NB4 (cell line): Measurements from ENCODE around the gene KCNAB2.

Experiments
- MYC ChIP-seq: IDR thresholded peaks from 2 replicates; pipeline ENCODE4 v1.6.1; 2011; ENCODE audit warnings: low read depth, low read length
- POLR2A ChIP-seq: IDR thresholded peaks from 2 replicates; pipeline ENCODE4 v1.6.1; 2011; ENCODE audit warnings: mild to moderate bottlenecking; ENCODE audit not compliant: insufficient read length; ENCODE audit errors: extremely low read depth
- TF ChIP-seq, protein P1 (sequence below): IDR thresholded peaks from one replicate; pipeline ENCODE4 v1.5.1; 2012; ENCODE audit warnings: low read depth, low read length
- TF ChIP-seq, protein P2 (sequence below): IDR thresholded peaks from 2 replicates; pipeline ENCODE4 v1.6.1; 2011; ENCODE audit warnings: low read depth, low read length

DNA sequence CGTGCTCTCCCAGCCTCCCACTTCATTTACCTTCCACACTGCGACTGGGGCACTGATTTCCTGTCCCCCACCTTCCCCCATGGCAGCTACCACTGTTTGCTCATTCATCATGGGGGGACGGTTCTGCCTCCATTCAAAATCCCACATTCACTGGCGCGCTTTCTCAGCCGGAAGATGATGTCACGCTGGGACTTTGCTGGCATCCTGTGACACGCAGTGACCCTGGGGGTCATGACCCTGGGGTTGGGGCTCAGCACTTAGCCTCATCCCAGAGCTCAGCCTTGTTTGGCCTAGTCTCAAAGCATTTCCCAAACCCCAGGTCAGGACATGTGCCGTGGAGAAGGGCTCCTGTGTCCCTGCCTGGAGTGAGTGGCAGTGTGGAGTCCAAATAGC lies 582 bp upstream of the KCNAB2 start:
- TF ChIP-seq, protein P1, sequence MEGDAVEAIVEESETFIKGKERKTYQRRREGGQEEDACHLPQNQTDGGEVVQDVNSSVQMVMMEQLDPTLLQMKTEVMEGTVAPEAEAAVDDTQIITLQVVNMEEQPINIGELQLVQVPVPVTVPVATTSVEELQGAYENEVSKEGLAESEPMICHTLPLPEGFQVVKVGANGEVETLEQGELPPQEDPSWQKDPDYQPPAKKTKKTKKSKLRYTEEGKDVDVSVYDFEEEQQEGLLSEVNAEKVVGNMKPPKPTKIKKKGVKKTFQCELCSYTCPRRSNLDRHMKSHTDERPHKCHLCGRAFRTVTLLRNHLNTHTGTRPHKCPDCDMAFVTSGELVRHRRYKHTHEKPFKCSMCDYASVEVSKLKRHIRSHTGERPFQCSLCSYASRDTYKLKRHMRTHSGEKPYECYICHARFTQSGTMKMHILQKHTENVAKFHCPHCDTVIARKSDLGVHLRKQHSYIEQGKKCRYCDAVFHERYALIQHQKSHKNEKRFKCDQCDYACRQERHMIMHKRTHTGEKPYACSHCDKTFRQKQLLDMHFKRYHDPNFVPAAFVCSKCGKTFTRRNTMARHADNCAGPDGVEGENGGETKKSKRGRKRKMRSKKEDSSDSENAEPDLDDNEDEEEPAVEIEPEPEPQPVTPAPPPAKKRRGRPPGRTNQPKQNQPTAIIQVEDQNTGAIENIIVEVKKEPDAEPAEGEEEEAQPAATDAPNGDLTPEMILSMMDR = no peak
- TF ChIP-seq POLR2A (no peak), MYC (no peak)
- TF ChIP-seq, protein P2, sequence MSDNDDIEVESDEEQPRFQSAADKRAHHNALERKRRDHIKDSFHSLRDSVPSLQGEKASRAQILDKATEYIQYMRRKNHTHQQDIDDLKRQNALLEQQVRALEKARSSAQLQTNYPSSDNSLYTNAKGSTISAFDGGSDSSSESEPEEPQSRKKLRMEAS = no peak
